ENCODE measurements around the gene UBR1.

DNA sequence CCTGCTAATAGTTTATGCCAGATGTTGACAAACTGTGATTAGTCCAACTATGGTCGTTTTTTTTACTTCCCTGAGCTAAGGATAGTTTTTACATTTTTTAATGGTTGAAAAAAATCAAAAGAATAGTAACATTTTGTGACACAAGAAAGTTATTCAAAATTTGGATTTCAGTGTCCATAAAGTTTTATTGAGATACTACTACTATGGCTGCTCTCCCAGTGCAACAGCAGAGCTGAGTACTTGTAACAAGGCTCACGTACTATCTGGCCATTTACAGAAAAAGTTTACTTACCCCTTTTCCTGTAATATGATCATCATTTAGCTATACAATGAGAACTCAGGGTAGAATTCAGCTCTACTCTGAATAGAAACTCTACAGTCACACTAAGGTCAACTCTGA, 16.0 kb upstream of the UBR1 start:
- no peak for TF ChIP-seq POLR2AphosphoS5 (IDR thresholded peaks at IDR 0.05)
- TF ChIP-seq, protein P1, sequence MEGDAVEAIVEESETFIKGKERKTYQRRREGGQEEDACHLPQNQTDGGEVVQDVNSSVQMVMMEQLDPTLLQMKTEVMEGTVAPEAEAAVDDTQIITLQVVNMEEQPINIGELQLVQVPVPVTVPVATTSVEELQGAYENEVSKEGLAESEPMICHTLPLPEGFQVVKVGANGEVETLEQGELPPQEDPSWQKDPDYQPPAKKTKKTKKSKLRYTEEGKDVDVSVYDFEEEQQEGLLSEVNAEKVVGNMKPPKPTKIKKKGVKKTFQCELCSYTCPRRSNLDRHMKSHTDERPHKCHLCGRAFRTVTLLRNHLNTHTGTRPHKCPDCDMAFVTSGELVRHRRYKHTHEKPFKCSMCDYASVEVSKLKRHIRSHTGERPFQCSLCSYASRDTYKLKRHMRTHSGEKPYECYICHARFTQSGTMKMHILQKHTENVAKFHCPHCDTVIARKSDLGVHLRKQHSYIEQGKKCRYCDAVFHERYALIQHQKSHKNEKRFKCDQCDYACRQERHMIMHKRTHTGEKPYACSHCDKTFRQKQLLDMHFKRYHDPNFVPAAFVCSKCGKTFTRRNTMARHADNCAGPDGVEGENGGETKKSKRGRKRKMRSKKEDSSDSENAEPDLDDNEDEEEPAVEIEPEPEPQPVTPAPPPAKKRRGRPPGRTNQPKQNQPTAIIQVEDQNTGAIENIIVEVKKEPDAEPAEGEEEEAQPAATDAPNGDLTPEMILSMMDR (IDR thresholded peaks at IDR 0.05; ENCODE audit: poor library complexity, severe bottlenecking) = no peak
- no peak for TF ChIP-seq RAD21 (conservative IDR thresholded peaks at IDR 0.05)
- TF ChIP-seq MXI1 (conservative IDR thresholded peaks at IDR 0.05; ENCODE audit: poor library complexity, severe bottlenecking) = no peak
- TF ChIP-seq EP300 (conservative IDR thresholded peaks at IDR 0.05; ENCODE audit: poor library complexity, severe bottlenecking) = no peak
- TF ChIP-seq, protein P2, sequence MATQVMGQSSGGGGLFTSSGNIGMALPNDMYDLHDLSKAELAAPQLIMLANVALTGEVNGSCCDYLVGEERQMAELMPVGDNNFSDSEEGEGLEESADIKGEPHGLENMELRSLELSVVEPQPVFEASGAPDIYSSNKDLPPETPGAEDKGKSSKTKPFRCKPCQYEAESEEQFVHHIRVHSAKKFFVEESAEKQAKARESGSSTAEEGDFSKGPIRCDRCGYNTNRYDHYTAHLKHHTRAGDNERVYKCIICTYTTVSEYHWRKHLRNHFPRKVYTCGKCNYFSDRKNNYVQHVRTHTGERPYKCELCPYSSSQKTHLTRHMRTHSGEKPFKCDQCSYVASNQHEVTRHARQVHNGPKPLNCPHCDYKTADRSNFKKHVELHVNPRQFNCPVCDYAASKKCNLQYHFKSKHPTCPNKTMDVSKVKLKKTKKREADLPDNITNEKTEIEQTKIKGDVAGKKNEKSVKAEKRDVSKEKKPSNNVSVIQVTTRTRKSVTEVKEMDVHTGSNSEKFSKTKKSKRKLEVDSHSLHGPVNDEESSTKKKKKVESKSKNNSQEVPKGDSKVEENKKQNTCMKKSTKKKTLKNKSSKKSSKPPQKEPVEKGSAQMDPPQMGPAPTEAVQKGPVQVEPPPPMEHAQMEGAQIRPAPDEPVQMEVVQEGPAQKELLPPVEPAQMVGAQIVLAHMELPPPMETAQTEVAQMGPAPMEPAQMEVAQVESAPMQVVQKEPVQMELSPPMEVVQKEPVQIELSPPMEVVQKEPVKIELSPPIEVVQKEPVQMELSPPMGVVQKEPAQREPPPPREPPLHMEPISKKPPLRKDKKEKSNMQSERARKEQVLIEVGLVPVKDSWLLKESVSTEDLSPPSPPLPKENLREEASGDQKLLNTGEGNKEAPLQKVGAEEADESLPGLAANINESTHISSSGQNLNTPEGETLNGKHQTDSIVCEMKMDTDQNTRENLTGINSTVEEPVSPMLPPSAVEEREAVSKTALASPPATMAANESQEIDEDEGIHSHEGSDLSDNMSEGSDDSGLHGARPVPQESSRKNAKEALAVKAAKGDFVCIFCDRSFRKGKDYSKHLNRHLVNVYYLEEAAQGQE (IDR thresholded peaks at IDR 0.05; ENCODE audit: borderline replicate concordance) = no peak
- TF ChIP-seq EZH2 (IDR thresholded peaks at IDR 0.05; ENCODE audit: borderline replicate concordance, insufficient read depth, low read length, poor library complexity, severe bottlenecking) = no peak
